B cell (primary cell): ENCODE results near the gene KCNC1. TPM values are rescaled to one million over a fixed set of nuclear protein-coding genes. Genes with fewer than 3 reads are reported as not detected.

ENCODE experiments used
- ATAC-seq: fragments of 200-7000 bp; cut with Tn5 transposase; one replicate; pipeline ENCODE4 v1.10.0; 2021; ENCODE audit warnings: low read depth, mild to moderate bottlenecking, moderate number of reproducible peaks, moderate library complexity
- CTCF ChIA-PET: fragments of 350-600 bp; sonication (Branson Sonifier 250); formaldehyde crosslinking; loops from one replicate; lab custom pipeline; 2021; ENCODE audit warnings: antibody characterized with exemption, inconsistent platforms; lab: Charles Lee
- POLR2A ChIA-PET: fragments of 350-600 bp; sonication (Branson Sonifier 250); formaldehyde crosslinking; loops from one replicate; lab custom pipeline; 2021; ENCODE audit warnings: antibody characterized with exemption; lab: Charles Lee
- DNase-seq: peaks from one replicate; pipeline ENCODE4 v3.0.0; 2013
- H2AFZ ChIP-seq: 2 replicates; pipeline ENCODE4 v1.6.1; 2012; ENCODE audit warnings: mild to moderate bottlenecking, low read depth, low read length; ENCODE audit not compliant: insufficient read depth, poor library complexity, severe bottlenecking
- H3K27ac ChIP-seq, 2 donors: 1 replicate in 1 of 2; 2 replicates in 1 of 2; pipeline ENCODE4 v1.5.1; 2012 to 2013; ENCODE audit warnings: low read length in 2 of 2, mild to moderate bottlenecking in 2 of 2, moderate library complexity in 1 of 2
- H3K27me3 ChIP-seq, 4 experiments: fragments of 200-600 bp in 1 of 4; sonication (generic) in 1 of 4; replicated peaks in 1 of 4; 1 replicate in 2 of 4; 2 replicates in 2 of 4; pipeline versions ENCODE4 v1.6.1 to v1.7.0; 2013 to 2016; ENCODE audit warnings: low read length in 3 of 4, mild to moderate bottlenecking in 2 of 4, mixed read lengths in 1 of 4, moderate library complexity in 1 of 4; ENCODE audit not compliant: insufficient read depth in 4 of 4, control insufficient read depth in 3 of 4; ENCODE audit errors: control extremely low read depth in 1 of 4
- H3K36me3 ChIP-seq, 2 experiments: replicated peaks in 1 of 2; 1 replicate in 1 of 2; 2 replicates in 1 of 2; pipeline versions ENCODE4 v1.6.1 to v1.7.1; 2013; ENCODE audit warnings: low read length in 1 of 2; ENCODE audit not compliant: insufficient read depth in 2 of 2, control insufficient read depth in 1 of 2; ENCODE audit errors: control extremely low read depth in 1 of 2, extremely low read depth in 1 of 2
- H3K4me1 ChIP-seq, 2 donors: fragments of 200-600 bp in 1 of 2; sonication (generic) in 1 of 2; 1 replicate in 1 of 2; 2 replicates in 1 of 2; pipeline versions ENCODE4 v1.5.1 to v1.6.1; 2013 to 2017; ENCODE audit warnings: low read length in 2 of 2; ENCODE audit not compliant: control insufficient read depth in 2 of 2, insufficient read depth in 2 of 2
- H3K4me2 ChIP-seq: replicated peaks from 2 replicates; pipeline ENCODE3; 2012; ENCODE audit warnings: mild to moderate bottlenecking, low read depth, low read length; ENCODE audit not compliant: poor library complexity, severe bottlenecking
- H3K4me3 ChIP-seq, 5 experiments: fragments of 200-600 bp in 1 of 5; sonication (generic) in 1 of 5; 1 replicate in 3 of 5; 2 replicates in 2 of 5; pipeline versions ENCODE4 v1.5.1 to v1.7.0; 2011 to 2016; ENCODE audit warnings: low read length in 4 of 5, mild to moderate bottlenecking in 4 of 5, low read depth in 2 of 5, control low read depth in 1 of 5, moderate library complexity in 1 of 5; ENCODE audit not compliant: insufficient read depth in 1 of 5; ENCODE audit errors: control extremely low read depth in 1 of 5, extremely low read depth in 1 of 5
- H3K79me2 ChIP-seq: fragments of 200-600 bp; sonication (generic); one replicate; pipeline ENCODE4 v1.6.0; 2016; ENCODE audit warnings: low read length; ENCODE audit not compliant: control insufficient read depth, insufficient read depth
- H3K9ac ChIP-seq: fragments of 200-600 bp; sonication (generic); 2 replicates; pipeline ENCODE4 v1.6.1; 2017; ENCODE audit warnings: mild to moderate bottlenecking, low read length, moderate library complexity
- H3K9me3 ChIP-seq, 3 donors: one replicate each; pipeline versions ENCODE4 v1.6.1 to v1.7.1; 2013; ENCODE audit warnings: low read length in 2 of 3; ENCODE audit not compliant: control insufficient read depth in 2 of 3, insufficient read depth in 1 of 3; ENCODE audit errors: control extremely low read depth in 1 of 3
- H4K20me1 ChIP-seq: 2 replicates; pipeline ENCODE4 v1.6.0; 2012; ENCODE audit warnings: mild to moderate bottlenecking, low read length; ENCODE audit not compliant: insufficient read depth, control insufficient read depth, poor library complexity, severe bottlenecking
- H3K27ac Mint-ChIP-seq: one replicate; pipeline ENCODE4 v1.8.0; 2021; ENCODE audit warnings: mixed read lengths
- H3K27me3 Mint-ChIP-seq: one replicate; pipeline ENCODE4 v1.8.0; 2021; ENCODE audit warnings: mixed read lengths
- H3K4me1 Mint-ChIP-seq: one replicate; pipeline ENCODE4 v1.8.0; 2021; ENCODE audit warnings: mixed read lengths
- H3K4me3 Mint-ChIP-seq: one replicate; pipeline ENCODE4 v1.8.0; 2021; ENCODE audit warnings: mixed read lengths
- H3K9me3 Mint-ChIP-seq: one replicate; pipeline ENCODE4 v1.8.0; 2022; ENCODE audit warnings: mixed read lengths; ENCODE audit not compliant: insufficient read depth
- EZH2 ChIP-seq: IDR thresholded peaks from 2 replicates; pipeline ENCODE4 v1.6.1; 2012; ENCODE audit warnings: borderline replicate concordance, low read depth, mild to moderate bottlenecking, moderate library complexity, low read length; ENCODE audit not compliant: insufficient read depth, poor library complexity, severe bottlenecking
- WGBS: methylation state at CpG from one replicate; pipeline ENCODE4 v1.1.5; 2013; ENCODE audit warnings: missing lambda C conversion rate; ENCODE audit not compliant: insufficient coverage; 5-methylcytosine and 5-hydroxymethylcytosine counted together
- intact Hi-C: fragments of 100-400 bp; cut with micrococcal nuclease; formaldehyde crosslinking; loops from one replicate; pipeline ENCODE4 v1.10.0; 2022
- polyA plus RNA-seq: library from polyadenylated mRNA; depleted of rRNA; stranded (reverse); fragments of >200 nt; gene quantifications from 2 replicates; pipeline ENCODE4 v1.2.3, GENCODE V29; 2012
- total RNA-seq, 2 donors: library from RNA; stranded (reverse); fragments of 120-200 nt in 1 of 2; gene quantifications; 1 replicate in 1 of 2; 2 replicates in 1 of 2; pipeline versions ENCODE4 v1.2.3 to v1.2.4, GENCODE V29; 2013 to 2022
- TF ChIP-seq, protein P1 (sequence below): fragments of 200-600 bp; IDR thresholded peaks from one replicate; pipeline ENCODE4 v1.8.0; 2022; ENCODE audit warnings: antibody characterized with exemption, mild to moderate bottlenecking

KCNC1 gene
- total and polyA plus RNA-seq, 2 donors (not counting 1 experiment from before 2014, with no cell fraction given): not detected

DNA sequence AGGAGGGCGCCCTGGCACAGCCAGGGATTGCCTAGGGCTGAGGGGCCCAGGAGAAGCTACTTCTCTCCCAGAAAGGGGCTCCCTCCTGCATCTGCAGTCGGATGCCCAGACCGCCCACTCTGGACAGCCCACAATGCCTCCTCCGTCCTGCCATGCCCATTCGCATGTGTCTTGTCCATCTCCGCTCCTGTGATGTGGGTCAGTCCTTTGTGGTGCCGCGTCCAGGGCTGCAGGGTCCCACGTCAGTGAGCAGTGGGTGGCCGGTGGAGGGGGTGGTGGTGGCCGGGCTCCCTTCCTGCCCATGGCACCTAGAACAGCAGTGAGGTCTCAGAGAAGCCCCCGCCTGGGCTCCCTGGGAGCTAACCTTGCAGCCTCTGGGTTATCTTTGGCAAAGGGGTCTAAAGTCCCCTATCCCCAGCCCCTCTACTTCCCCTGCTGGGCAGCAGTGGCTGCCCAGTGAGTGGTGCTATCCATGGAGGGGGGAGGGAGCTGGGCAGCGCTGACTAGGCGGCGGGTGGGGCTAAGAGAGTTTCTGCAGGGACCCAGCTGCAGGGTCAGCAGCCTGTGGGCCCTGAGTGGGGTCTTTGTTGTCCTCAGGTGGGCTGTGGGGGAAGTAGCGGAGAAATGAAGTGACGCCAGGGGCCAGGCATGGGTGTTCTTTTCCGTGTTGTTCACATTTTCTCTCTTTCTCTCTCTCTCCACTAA is 41.1 kb downstream of the KCNC1 start:
- H3K4me1 Mint-ChIP-seq: no peaks in the 10 kb centered on the region

DNA sequence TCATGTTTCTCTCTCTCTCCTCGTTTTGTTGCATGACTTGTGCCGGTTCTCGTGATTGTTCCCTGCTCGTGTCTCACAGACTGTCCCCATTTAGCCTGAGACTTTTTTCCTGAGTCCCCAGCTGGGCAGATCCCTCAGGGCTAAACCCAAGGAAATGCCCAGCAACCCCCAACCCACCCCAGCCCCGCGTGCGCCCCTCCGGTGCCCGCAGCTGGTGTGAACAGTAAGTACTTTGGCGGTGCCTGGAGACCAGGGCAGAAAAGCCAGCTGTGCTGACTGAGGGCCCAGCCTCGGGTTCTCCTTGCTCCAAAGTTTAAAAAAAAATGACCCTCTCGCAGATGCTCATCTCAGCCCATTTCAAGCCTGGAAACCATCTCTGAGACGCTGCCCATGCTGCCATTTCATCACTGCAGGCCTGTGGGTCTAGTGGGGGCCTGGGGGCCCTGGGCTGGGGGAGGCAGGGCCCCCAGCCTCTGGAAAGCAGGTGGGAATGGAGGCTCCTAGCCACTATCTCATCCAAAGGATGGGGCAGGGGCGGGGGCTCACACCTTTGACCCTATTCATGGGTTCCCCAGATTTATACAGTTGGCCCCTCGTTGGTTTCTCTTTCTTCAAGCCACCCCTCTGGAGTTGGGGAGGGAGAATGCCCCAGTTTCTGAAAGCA is 41.8 kb downstream of the KCNC1 start:
- ATAC-seq (no peak), DNase-seq (no peak)
- H3K79me2 ChIP-seq: no peaks in the 10 kb centered on the region
- intact Hi-C loops: no loop called here
- H3K4me3 Mint-ChIP-seq: no peak overlapping the region
- H3K27me3 ChIP-seq: no peaks in the 10 kb centered on the region
- no peaks in the 10 kb centered on the region for H3K27me3 Mint-ChIP-seq
- H2AFZ ChIP-seq: no peak overlapping the region
- no peaks in the 10 kb centered on the region for H4K20me1 ChIP-seq
- H3K9ac ChIP-seq: no peak overlapping the region
- H3K4me1 ChIP-seq: no peaks in the 10 kb centered on the region
- H3K4me1 Mint-ChIP-seq: no peaks in the 10 kb centered on the region
- no peaks in the 10 kb centered on the region for H3K36me3 ChIP-seq
- H3K4me2 ChIP-seq: no peak overlapping the region
- no peak overlapping the region for H3K27ac Mint-ChIP-seq
- POLR2A ChIA-PET: no interaction called here
- 87% methylated on average over 8 of the region's 15 CpGs for WGBS
- no peak overlapping the region for H3K4me3 ChIP-seq
- TF ChIP-seq, protein P1, sequence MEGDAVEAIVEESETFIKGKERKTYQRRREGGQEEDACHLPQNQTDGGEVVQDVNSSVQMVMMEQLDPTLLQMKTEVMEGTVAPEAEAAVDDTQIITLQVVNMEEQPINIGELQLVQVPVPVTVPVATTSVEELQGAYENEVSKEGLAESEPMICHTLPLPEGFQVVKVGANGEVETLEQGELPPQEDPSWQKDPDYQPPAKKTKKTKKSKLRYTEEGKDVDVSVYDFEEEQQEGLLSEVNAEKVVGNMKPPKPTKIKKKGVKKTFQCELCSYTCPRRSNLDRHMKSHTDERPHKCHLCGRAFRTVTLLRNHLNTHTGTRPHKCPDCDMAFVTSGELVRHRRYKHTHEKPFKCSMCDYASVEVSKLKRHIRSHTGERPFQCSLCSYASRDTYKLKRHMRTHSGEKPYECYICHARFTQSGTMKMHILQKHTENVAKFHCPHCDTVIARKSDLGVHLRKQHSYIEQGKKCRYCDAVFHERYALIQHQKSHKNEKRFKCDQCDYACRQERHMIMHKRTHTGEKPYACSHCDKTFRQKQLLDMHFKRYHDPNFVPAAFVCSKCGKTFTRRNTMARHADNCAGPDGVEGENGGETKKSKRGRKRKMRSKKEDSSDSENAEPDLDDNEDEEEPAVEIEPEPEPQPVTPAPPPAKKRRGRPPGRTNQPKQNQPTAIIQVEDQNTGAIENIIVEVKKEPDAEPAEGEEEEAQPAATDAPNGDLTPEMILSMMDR: no peak
- no peak for TF ChIP-seq EZH2
- H3K27ac ChIP-seq: no peak overlapping the region
- no peaks in the 10 kb centered on the region for H3K9me3 Mint-ChIP-seq
- CTCF ChIA-PET: no interaction called here
- peaks cover 0 to 4% (median 0%) of the 10 kb centered on the region in 3 donors for H3K9me3 ChIP-seq

More for the DNA sequence above, 41.1 kb downstream of the KCNC1 start:
- Histone ChIP-seq H3K4me2 (no peak overlapping the region), H3K9me3 (peaks cover 0 to 4% (median 0%) of the 10 kb centered on the region in 3 donors), H3K9ac (no peak overlapping the region), H3K27me3 (no peaks in the 10 kb centered on the region), H3K27ac (no peak overlapping the region), H3K79me2 (no peaks in the 10 kb centered on the region), H3K36me3 (no peaks in the 10 kb centered on the region), H2AFZ (no peak overlapping the region), H3K4me1 (no peaks in the 10 kb centered on the region), H3K4me3 (no peak overlapping the region), H4K20me1 (no peaks in the 10 kb centered on the region)
- Mint-ChIP-seq H3K27ac (no peak overlapping the region), H3K4me3 (no peak overlapping the region), H3K9me3 (no peaks in the 10 kb centered on the region), H3K27me3 (no peaks in the 10 kb centered on the region)
- TF ChIP-seq, protein P1: no peak
- TF ChIP-seq EZH2: no peak
- POLR2A ChIA-PET: no interaction called here
- WGBS: 94% methylated on average over 11 of the region's 18 CpGs
- no peak for DNase-seq
- CTCF ChIA-PET: no interaction called here
- intact Hi-C loops: no loop called here
- no peak for ATAC-seq
